H1 (cell line): ENCODE results near the gene LRPPRC. TPM values are rescaled to one million over a fixed set of nuclear protein-coding genes. Genes with fewer than 3 reads are reported as not detected.

Experiments used
- CTCF ChIA-PET: fragments of 300-600 bp; sonication (Branson Sonifier 250); formaldehyde crosslinking; loops from one replicate; lab custom pipeline; 2021; ENCODE audit not compliant: partially characterized antibody; lab: Charles Lee
- POLR2A ChIA-PET: fragments of 300-600 bp; sonication (Branson Sonifier 250); formaldehyde crosslinking; loops from one replicate; lab custom pipeline; 2021; ENCODE audit warnings: inconsistent platforms; ENCODE audit not compliant: partially characterized antibody; lab: Charles Lee
- DNase-seq, 2 experiments: peaks; one replicate each; pipeline versions ENCODE4 v3.0.0 to v3.0.0-alpha.2; 2010 to 2022; ENCODE audit warnings: low spot score in 2 of 2, low read depth in 1 of 2, mixed read lengths in 1 of 2
- FAIRE-seq: peaks from 2 replicates; lab custom pipeline; 2011; peaks lifted over from hg19 to GRCh38; lab: Jason Lieb, UNC
- H2AFZ ChIP-seq: 2 replicates; pipeline ENCODE4 v1.8.1; 2012; ENCODE audit warnings: low read length, inconsistent platforms
- H2AK5ac ChIP-seq: 2 replicates; pipeline ENCODE4 v1.6.1; 2013; ENCODE audit warnings: low read depth, low read length
- H2BK120ac ChIP-seq: replicated peaks from 2 replicates; pipeline ENCODE3; 2013; ENCODE audit warnings: low read depth, low read length, inconsistent platforms
- H2BK12ac ChIP-seq: 2 replicates; pipeline ENCODE4 v1.6.1; 2013; ENCODE audit warnings: low read depth, low read length
- H2BK15ac ChIP-seq: 2 replicates; pipeline ENCODE4 v1.6.1; 2013; ENCODE audit warnings: low read length
- H2BK20ac ChIP-seq: 2 replicates; pipeline ENCODE4 v1.6.1; 2013; ENCODE audit warnings: low read length
- H2BK5ac ChIP-seq: 2 replicates; pipeline ENCODE4 v1.6.1; 2013; ENCODE audit warnings: low read depth, low read length
- H3K14ac ChIP-seq: 2 replicates; pipeline ENCODE4 v1.6.1; 2013; ENCODE audit warnings: inconsistent platforms; ENCODE audit not compliant: insufficient read length
- H3K18ac ChIP-seq: 2 replicates; pipeline ENCODE4 v1.6.1; 2013; ENCODE audit warnings: low read length; ENCODE audit errors: extremely low read depth
- H3K23ac ChIP-seq: 2 replicates; pipeline ENCODE4 v1.6.1; 2013; ENCODE audit warnings: inconsistent platforms; ENCODE audit not compliant: insufficient read length
- H3K23me2 ChIP-seq: 2 replicates; pipeline ENCODE4 v1.6.1; 2013; ENCODE audit warnings: low read depth, low read length
- H3K27ac ChIP-seq: 2 replicates; pipeline ENCODE4 v1.6.1; 2011; ENCODE audit warnings: low read depth, low read length, inconsistent platforms
- H3K27me3 ChIP-seq, 4 experiments: replicated peaks in 1 of 4; 1 replicate in 1 of 4; 2 replicates in 3 of 4; pipeline versions ENCODE4 v1.6.1 to v1.8.1; 2011 to 2013; ENCODE audit warnings: low read length in 3 of 4, mild to moderate bottlenecking in 3 of 4, inconsistent platforms in 2 of 4, mixed read lengths in 2 of 4, moderate library complexity in 1 of 4; ENCODE audit not compliant: control insufficient read depth in 3 of 4, insufficient read depth in 3 of 4; ENCODE audit errors: extremely low read depth in 1 of 4
- H3K36me3 ChIP-seq, 4 experiments: 2 replicates each; pipeline versions ENCODE4 v1.6.1 to v1.8.1; 2011 to 2013; ENCODE audit warnings: mild to moderate bottlenecking in 4 of 4, low read length in 3 of 4, moderate library complexity in 2 of 4, control low read depth in 1 of 4, inconsistent platforms in 1 of 4; ENCODE audit not compliant: insufficient read depth in 4 of 4, control insufficient read depth in 2 of 4
- H3K4ac ChIP-seq: replicated peaks from 2 replicates; pipeline ENCODE3; 2013; ENCODE audit warnings: low read length, low read depth, mixed read lengths, inconsistent platforms; ENCODE audit not compliant: insufficient read length
- H3K4me1 ChIP-seq, 4 experiments: replicated peaks in 1 of 4; 1 replicate in 1 of 4; 2 replicates in 3 of 4; pipeline versions ENCODE4 v1.6.1 to v1.8.1; 2011 to 2013; ENCODE audit warnings: low read length in 3 of 4, inconsistent platforms in 2 of 4, mixed read lengths in 1 of 4; ENCODE audit not compliant: insufficient read depth in 4 of 4, control insufficient read depth in 3 of 4
- H3K4me2 ChIP-seq, 2 experiments: 2 replicates each; pipeline versions ENCODE4 v1.6.1 to v1.8.1; 2011 to 2013; ENCODE audit warnings: low read depth in 2 of 2, low read length in 2 of 2, control low read depth in 1 of 2, inconsistent platforms in 1 of 2, mild to moderate bottlenecking in 1 of 2; ENCODE audit not compliant: insufficient read depth in 1 of 2
- H3K4me3 ChIP-seq, 4 experiments: fragments of 200-600, 300-600 bp in 1 of 4; sonication (generic), shearing (Covaris generic), sonication (Bioruptor Twin) in 1 of 4; 2 replicates each; pipeline versions ENCODE4 v1.5.1 to v1.8.1; 2011 to 2016; ENCODE audit warnings: low read length in 4 of 4, low read depth in 3 of 4, control low read depth in 2 of 4, inconsistent platforms in 2 of 4, mild to moderate bottlenecking in 2 of 4, mixed read lengths in 1 of 4, moderate library complexity in 1 of 4; ENCODE audit not compliant: insufficient read depth in 2 of 4; ENCODE audit errors: extremely low read depth in 1 of 4
- H3K56ac ChIP-seq: replicated peaks from 2 replicates; pipeline ENCODE3; 2013; ENCODE audit warnings: low read depth, mild to moderate bottlenecking, mixed read lengths, low read length, inconsistent platforms; ENCODE audit not compliant: insufficient read length
- H3K79me1 ChIP-seq: 2 replicates; pipeline ENCODE4 v1.6.1; 2013; ENCODE audit warnings: low read depth, low read length, control low read depth
- H3K79me2 ChIP-seq, 2 experiments: 2 replicates each; pipeline versions ENCODE4 v1.6.1 to v1.8.1; 2012 to 2013; ENCODE audit warnings: low read length in 2 of 2, mild to moderate bottlenecking in 2 of 2, inconsistent platforms in 1 of 2; ENCODE audit not compliant: insufficient read depth in 2 of 2, control insufficient read depth in 1 of 2
- H3K9ac ChIP-seq, 4 experiments: replicated peaks in 1 of 4; 1 replicate in 1 of 4; 2 replicates in 3 of 4; pipeline versions ENCODE4 v1.6.1 to v1.8.1; 2011 to 2013; ENCODE audit warnings: low read depth in 3 of 4, low read length in 3 of 4, control low read depth in 2 of 4, mild to moderate bottlenecking in 2 of 4, moderate library complexity in 2 of 4, inconsistent platforms in 1 of 4; ENCODE audit errors: extremely low read depth in 1 of 4
- H3K9me3 ChIP-seq, 2 experiments: 2 replicates each; pipeline versions ENCODE4 v1.6.1 to v1.8.1; 2012 to 2013; ENCODE audit warnings: mild to moderate bottlenecking in 2 of 2, moderate library complexity in 2 of 2, control low read depth in 1 of 2, inconsistent platforms in 1 of 2, low read depth in 1 of 2, low read length in 1 of 2, mixed read lengths in 1 of 2; ENCODE audit not compliant: insufficient read depth in 2 of 2
- H4K20me1 ChIP-seq, 2 experiments: replicated peaks in 1 of 2; 2 replicates each; pipeline versions ENCODE3 to v1.8.1; 2011 to 2013; ENCODE audit warnings: inconsistent platforms in 2 of 2, low read length in 2 of 2, mild to moderate bottlenecking in 1 of 2; ENCODE audit not compliant: insufficient read depth in 2 of 2, control insufficient read depth in 1 of 2
- H4K5ac ChIP-seq: 2 replicates; pipeline ENCODE4 v1.6.1; 2013; ENCODE audit warnings: low read length, low read depth, mixed read lengths, inconsistent platforms; ENCODE audit not compliant: insufficient read length
- H4K8ac ChIP-seq: 2 replicates; pipeline ENCODE4 v1.8.0; 2013; ENCODE audit warnings: mild to moderate bottlenecking, moderate library complexity, low read length, inconsistent platforms; ENCODE audit not compliant: insufficient read depth; ENCODE audit errors: extremely low read depth
- H4K91ac ChIP-seq: replicated peaks from 2 replicates; pipeline ENCODE3; 2013; ENCODE audit warnings: low read length, mixed read lengths, inconsistent platforms; ENCODE audit not compliant: insufficient read length
- CEBPB ChIP-seq: IDR thresholded peaks from 2 replicates; pipeline ENCODE4 v1.6.1; 2012; ENCODE audit warnings: low read depth, low read length
- EGR1 ChIP-seq: IDR thresholded peaks from 2 replicates; pipeline ENCODE4 v1.6.1; 2011; ENCODE audit warnings: low read depth, low read length, borderline replicate concordance
- GABPA ChIP-seq: IDR thresholded peaks from 2 replicates; pipeline ENCODE4 v1.6.1; 2011; ENCODE audit warnings: mild to moderate bottlenecking, low read length, moderate library complexity, borderline replicate concordance; ENCODE audit not compliant: insufficient read depth
- SIN3A ChIP-seq, 2 experiments: IDR thresholded peaks in 1 of 2; conservative IDR thresholded peaks in 1 of 2; 2 replicates each; pipeline ENCODE4 v1.6.1; 2011 to 2012; ENCODE audit warnings: low read length in 2 of 2, improper control_type of control experiment in 1 of 2, low read depth in 1 of 2, mild to moderate bottlenecking in 1 of 2
- SRF ChIP-seq: IDR thresholded peaks from 2 replicates; pipeline ENCODE4 v1.6.1; 2011; ENCODE audit warnings: mild to moderate bottlenecking, low read depth, low read length, moderate library complexity
- WGBS, 2 experiments: shearing (Covaris generic) in 1 of 2; methylation state at CpG; one replicate each; pipeline versions ENCODE4 v1.1.6 to v1.1.7; 2013 to 2015; ENCODE audit warnings: low lambda C conversion rate in 2 of 2, mixed read lengths in 2 of 2, inconsistent platforms in 1 of 2, low coverage in 1 of 2, missing lambda C conversion rate in 1 of 2; ENCODE audit not compliant: insufficient replicate concordance in 2 of 2, insufficient coverage in 1 of 2, insufficient read length in 1 of 2; ENCODE audit errors: extremely low coverage in 1 of 2, missing lambda C conversion rate in 1 of 2; 5-methylcytosine and 5-hydroxymethylcytosine counted together
- polyA plus RNA-seq, 7 experiments: library from polyadenylated mRNA; depleted of rRNA in 3 of 7; stranded (reverse) in 5 of 7; unstranded in 2 of 7; fragments of >200 nt in 5 of 7; fragments of 200-250 nt in 2 of 7; gene quantifications; 1 replicate in 5 of 7; 2 replicates in 1 of 7; 4 replicates in 1 of 7; pipeline versions ENCODE4 v1.2.1 to v1.2.3, GENCODE V29; 2011 to 2013; ENCODE audit warnings: missing spikeins in 2 of 7, mixed read lengths in 2 of 7
- total RNA-seq: library from RNA; stranded (reverse); fragmentation: NEBNext Ultra II Directional; extraction: Animal tissue kit (Norgen Biotek cat#: 25700); gene quantifications from 2 replicates; pipeline ENCODE4 v1.2.1, GENCODE V29; 2021

Gene LRPPRC
- total and polyA plus RNA-seq, 2 of the 8 experiments (the other 6 are each of a cell fraction or from before 2014, with no cell fraction given): 43.4 to 167 TPM

DNA sequence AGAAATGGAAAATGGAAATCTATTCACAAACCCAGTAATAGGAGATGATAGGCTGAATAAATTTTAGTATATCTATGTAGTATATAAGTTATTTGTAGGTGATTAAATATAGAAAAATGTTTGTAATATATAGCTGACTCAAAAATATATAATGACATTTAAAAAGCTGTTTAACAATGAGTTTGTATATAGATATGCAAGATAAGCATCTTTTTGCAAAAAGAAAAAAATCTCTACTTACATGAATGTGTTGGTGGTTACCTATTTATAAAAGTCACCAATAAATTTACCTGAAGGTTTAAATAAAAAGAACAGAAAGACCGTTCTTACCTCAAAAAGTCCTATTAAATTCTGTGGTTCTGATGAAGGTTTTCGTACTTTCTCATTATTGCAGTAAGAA, 71.3 kb downstream of the LRPPRC start:
- Histone ChIP-seq H2BK12ac (no peak overlapping the region), H3K27ac (no peak overlapping the region), H3K9me3 (no peaks in the 10 kb centered on the region), H2AFZ (no peak overlapping the region), H2BK5ac (no peak overlapping the region), H4K5ac (no peak overlapping the region), H3K9ac (no peak overlapping the region), H3K79me2 (no peaks in the 10 kb centered on the region), H3K4ac (no peak overlapping the region), H3K4me1 (no peaks in the 10 kb centered on the region), H3K79me1 (no peaks in the 10 kb centered on the region), H3K23ac (no peak overlapping the region), H3K18ac (no peak overlapping the region), H3K4me2 (no peak overlapping the region), H3K14ac (no peak overlapping the region), H2AK5ac (no peak overlapping the region), H3K36me3 (peaks cover 2 to 87% (median 39%) of the 10 kb centered on the region in 4 experiments; a peak in 7 of 8 replicates), H2BK20ac (no peak overlapping the region), H4K20me1 (no peaks in the 10 kb centered on the region), H2BK120ac (no peak overlapping the region), H3K27me3 (no peaks in the 10 kb centered on the region), H3K23me2 (no peaks in the 10 kb centered on the region), H3K4me3 (no peak overlapping the region), H2BK15ac (no peak overlapping the region), H3K56ac (no peak overlapping the region), H4K8ac (no peak overlapping the region), H4K91ac (no peak overlapping the region)
- ChIA-PET CTCF (interaction anchor here (1.6 to 2.5 kb wide), 2 partner anchors 47 to 424 kb away, joined by 3 to 5 read pairs; no protein-coding TSS in a partner anchor), POLR2A (no interaction called here)
- DNase-seq (no peak), FAIRE-seq (no peak)
- WGBS, 2 experiments: 80% methylated on average over 2 of the region's 2 CpGs; no CpG with 5 or more reads in 1 of the 2 experiments
- TF ChIP-seq EGR1: no peak
- TF ChIP-seq SIN3A (conservative IDR thresholded peaks at IDR 0.05 in 1 of 2, IDR thresholded peaks at IDR 0.05 in 1 of 2; ENCODE audit: low read depth in 1 of 2, low read length in 2 of 2): no peak
- TF ChIP-seq CEBPB: no peak
- TF ChIP-seq GABPA: no peak
- TF ChIP-seq SRF: no peak
